C4-2B (cell line): ENCODE data around the gene ANGPTL8.

Experiments used
- CTCF ChIP-seq: fragments of 450-650 bp; conservative IDR thresholded peaks from 2 replicates; pipeline ENCODE4 v1.5.1; 2017; ENCODE audit warnings: mild to moderate bottlenecking
- ZFX ChIP-seq: fragments of 450-650 bp; IDR thresholded peaks from 2 replicates; pipeline ENCODE4 v1.6.1; 2017

- TF ChIP-seq CTCF (no peak), ZFX (no peak)
These were observed 30.0 kb downstream of the ANGPTL8 start for GRCh38 chr19:11269408-11269807.
